Hindlimb muscle (tissue), 1 donor: ENCODE data around the gene SLC7A4. TPM values are rescaled to one million over a fixed set of nuclear protein-coding genes. Genes with fewer than 3 reads are reported as not detected.
"Not testable (repeated sequence)": the region's sequence is repeated elsewhere in the genome, so short reads cannot be mapped to it uniquely, and the experiment has no call there.

Experiments
- DNase-seq: peaks from one replicate; pipeline ENCODE4 v3.0.0-alpha.2; 2013
- polyA plus RNA-seq: library from polyadenylated mRNA; unstranded; fragments of 120-200 nt; gene quantifications from one replicate; pipeline ENCODE4 v1.2.1, GENCODE V29; 2013; ENCODE audit not compliant: insufficient read length

SLC7A4 gene
- polyA plus RNA-seq, 1 donor: 1.3 TPM

DNA sequence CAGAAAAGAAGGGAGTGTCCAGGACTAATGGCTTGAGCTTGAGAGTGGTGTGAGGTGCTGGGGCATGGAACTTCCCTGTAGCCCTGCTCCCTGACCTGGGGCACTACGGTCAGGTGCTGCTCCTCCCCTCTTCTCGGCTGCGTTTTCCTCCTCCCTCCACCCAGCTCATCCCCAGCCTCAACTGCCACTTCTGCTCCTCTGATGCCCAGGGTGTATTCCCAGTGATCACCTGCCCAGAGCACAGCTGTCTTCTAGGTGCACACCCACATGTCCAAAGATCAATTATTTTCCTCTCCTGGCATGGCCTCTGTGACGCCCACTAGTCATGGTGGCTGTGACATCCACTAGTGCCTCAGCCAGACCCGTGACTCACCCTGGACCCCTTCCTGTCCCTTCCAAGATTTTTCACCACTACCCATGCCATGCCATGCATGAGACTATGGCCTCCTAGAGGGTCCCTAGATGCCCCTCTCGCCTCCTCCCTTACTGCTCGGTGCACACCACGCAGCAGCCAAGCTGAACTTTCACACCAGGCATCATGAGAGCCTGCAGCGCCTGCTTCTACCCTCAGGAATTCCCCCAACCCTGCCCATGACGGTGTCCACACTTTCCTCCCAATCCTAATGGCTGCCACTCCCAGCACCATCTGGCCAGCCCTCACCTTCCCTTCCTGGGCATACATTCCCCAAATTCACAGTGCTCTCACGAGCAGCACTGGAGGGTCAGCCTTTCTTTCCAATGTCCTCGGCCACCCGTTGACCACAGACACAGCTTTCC, 15.5 kb downstream of the SLC7A4 start:
- DNase-seq: no peak

DNA sequence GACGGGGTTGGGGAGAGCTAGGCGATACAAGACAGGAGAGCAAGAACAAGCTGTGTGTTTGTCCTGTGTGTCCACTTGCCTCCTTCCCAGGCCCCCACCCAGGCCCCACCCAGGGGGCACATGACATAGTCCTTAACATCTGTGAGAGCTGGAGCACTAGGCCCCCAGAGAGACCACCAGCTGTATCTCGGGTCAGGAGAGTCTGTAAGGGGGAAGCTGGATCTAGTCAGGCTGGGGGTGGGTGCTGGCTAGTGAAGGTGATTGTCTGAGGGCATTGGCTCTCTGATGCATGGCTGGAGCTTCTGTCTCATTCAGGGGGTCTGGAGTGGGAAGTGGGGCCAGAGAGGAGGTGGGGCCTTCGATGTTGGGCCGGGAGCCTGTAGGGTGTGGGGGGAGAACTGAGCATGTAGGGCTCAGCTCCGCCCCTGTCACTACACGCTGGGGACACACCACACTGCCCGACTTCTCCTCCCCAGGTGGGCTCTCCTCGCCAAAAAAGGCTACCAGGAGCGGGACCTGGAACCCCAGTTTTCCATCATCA, 16.8 kb downstream of the SLC7A4 start:
- DNase-seq: no peak

DNA sequence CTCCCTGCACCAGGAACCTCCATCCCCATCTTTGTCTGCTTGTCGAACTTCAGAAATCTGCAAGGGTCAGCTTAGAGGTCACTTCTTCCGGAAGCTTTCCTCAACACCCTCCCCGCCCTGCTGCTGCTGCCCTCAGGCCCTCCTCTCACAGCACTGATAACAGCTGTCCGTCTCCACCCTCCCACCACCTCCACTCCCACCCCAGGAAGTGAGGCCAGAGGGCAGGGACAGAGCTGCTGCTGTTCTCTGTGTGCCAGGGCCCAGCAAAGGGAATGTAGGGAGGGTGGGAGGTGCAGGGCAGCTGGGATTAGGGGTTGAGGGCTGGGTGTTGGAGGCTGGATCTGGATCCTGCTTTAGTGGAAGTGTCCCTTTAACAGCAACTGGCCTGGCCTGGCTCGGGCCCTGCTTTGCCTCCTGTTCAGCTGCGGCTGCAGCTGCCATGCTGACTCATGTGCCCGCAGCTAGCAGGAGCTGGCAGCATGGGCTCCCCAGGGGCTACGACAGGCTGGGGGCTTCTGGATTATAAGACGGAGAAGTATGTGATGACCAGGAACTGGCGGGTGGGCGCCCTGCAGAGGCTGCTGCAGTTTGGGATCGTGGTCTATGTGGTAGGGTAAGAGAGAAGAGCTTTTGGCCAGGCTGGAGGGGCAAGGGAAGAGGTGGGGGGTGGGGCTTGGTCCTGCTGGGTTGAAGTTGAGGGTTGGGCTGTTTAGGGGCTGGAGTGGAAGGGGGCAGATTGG, 17.5 kb downstream of the SLC7A4 start, which contains the start of gene P2RX6:
Gene P2RX6 (plus strand): TSS at position 440 of the 740 bp plus-strand sequence. CDS start 10 bp downstream, at position 450.
- DNase-seq: peak; percentile 51

DNA sequence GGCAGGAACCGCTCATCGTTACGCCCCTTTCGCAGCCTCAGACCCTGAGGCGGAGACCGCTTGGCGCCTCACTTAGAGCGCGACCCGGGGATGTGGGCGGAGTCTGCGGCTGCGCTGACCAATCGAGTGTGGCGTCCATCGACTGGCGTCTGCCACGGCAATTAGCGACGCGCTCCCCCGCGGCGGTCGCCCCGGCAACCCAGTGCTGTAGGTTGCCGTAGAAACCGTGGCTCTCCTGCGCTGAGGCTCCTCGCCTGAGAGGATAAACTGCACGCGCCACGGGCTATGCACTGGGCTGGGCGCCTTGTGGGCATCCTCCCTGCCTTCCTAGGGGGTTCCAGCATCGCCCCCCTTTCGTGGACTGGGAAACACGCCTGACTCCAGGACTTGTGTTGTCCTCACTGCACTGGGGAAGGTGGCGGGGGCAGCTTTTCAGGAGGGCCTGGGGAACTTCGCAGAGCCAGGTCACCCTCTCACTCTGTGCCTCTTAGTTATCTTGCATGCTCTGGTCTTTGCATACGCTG, 18.1 kb downstream of the SLC7A4 start:
- DNase-seq: peak; percentile 87

DNA sequence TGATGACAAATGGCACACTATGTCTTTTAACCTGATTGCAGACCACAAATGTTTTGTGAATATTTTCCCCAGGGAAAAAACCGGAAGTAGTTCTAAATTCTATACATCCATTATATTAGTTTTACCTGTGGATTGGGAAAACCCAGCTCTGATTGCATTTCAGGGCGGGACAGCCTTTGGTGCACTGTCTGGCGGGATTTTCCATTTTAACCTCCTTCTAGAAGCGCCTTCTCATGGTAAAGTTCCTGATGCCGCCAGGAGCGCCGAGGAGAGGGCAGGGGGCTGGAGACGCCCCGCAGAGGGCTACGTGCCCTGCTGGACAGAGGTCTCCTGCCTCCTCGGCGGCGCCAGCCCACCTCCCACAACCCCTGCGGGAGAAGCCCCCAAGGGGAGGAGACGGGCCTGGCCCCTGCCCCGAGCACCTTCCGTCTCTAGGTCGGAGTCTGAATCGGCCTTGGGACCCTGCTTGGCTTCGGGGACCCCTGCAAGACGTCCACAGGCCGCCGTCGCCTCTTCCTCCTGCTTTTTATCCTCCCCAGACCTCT, 18.6 kb downstream of the SLC7A4 start:
- DNase-seq: no peak

DNA sequence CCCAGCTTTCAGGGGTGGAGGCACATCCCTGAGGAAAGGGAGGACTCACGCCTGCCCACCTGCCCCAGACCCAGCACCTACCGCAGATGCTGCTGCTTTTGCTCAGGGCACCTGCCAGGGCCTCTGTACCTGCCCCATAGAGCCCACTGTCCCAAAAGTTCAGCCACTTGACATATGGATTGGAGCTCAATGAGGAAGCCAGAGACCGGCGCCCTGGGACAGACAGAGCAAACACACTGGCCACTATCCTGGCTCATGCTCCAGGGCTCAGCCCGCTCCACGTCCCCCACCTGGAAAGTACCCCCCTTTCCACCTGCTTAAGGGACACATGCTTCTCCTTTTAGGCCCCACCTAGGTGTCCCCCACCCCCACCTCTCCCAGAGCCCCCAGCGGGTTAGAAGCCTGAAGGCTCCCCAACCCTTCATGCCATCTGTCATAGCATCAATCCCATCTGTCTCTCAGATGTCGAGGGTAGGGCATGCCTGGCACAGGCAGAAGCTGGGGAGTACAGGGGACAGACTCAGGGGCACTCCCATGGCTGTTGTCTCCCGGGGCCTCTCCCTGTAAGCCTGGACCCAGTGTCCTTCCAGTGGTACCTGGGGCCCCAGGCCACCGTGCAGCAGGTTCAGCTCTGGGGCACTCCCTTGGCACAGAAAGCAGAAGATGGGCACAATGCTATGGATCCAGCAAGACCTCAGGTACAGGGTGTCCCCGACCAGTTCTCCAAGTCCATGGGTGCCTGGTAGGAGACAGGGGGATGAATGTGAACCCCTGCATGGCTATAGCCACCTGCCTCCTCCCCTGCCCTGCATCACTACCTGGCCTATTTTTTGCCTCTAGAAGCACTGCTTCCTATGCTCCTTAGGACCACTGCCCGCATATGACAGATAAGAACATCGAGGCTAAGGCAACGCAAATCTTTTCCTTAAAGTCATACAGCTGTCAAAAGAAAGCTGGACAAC, 19.6 kb downstream of the SLC7A4 start:
- DNase-seq: no peak

DNA sequence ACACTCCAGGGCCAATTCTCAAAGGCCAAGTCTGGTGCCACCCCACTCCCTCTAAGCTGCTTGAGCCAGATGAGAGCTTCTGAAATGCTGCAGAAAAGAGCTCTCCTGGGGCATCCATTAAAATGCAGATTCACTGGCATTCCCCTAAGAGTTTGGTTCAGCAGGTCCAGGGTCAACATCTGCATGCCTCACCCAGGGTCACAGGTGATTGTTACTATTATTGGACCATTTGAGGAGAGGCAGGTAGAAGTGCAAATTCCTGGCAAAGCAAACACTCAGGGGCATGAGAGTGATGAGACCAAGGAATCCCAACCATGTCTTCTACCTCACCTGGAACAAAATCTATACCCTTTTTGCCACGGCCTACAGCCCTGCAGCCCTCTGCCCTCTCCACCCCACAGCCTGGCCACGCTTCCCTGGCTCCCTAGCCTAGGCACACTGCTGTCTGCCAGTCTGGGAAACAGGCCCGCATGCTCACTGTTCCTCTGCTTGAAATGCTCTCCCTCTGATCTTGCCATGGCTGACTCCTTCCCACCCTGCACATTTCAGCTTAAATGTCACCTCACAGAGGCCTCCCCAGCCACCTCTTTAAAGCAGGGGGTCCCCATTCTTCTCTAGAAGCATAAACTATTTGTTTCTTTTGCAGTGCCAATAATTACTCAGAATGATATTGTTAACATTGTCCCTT, 21.8 kb downstream of the SLC7A4 start:
- no peak for DNase-seq

DNA sequence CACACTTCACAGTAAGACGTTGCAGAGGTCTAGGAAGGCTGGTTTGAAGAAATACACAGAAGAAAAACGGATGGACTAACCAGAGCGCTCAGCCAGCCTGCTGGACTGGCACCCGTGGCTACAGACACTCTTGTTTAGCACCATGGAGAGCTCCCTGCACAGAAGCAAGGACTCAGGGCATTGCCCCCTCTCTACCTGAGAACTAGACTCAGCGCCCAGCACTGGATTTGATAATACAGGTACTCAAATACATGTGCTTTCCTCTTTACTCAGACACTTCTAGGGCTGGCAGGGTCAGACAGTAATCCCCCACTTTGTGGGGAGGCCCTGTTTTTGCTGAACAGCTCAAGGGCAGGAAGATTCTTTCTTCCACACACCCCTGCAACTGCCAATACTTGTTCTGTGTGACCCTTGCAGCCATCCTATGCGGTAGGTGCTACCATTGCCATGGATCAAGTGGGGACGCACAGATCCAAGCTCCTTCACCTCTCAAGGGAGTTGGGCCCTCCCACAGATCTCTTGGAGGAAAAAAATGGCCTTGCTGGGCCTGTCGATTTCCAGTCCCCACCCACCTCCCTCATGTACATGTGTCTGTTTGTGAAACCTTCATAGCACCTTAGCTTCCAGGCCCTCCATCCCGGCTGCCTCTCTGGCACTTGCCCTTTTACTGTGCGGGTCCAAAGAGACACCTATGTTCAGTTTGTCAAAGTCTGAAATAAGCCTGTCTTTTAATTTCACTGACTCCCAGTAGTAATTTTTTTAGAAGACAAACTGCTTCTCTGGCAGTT, 22.5 kb downstream of the SLC7A4 start:
- DNase-seq: peak; percentile 45

DNA sequence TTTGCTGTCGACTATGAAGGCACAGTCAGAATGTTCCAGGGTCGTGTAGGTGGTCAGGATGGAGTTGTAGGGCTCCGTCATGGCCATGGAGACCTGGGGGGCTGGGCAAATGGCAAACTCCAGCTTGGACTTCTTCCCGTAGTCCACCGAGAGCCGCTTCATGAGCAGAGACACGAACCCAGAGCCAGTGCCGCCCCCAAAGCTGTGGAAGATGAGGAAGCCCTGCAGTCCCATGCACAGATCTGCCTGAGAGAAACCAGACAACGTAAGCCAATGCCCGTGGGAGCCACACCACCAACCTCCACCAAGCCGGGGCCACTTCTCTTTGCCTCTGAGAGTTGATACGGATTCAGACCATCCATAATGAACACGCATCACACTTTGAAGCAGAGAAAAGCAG, 23.2 kb downstream of the SLC7A4 start:
- DNase-seq: not testable (repeated sequence)

DNA sequence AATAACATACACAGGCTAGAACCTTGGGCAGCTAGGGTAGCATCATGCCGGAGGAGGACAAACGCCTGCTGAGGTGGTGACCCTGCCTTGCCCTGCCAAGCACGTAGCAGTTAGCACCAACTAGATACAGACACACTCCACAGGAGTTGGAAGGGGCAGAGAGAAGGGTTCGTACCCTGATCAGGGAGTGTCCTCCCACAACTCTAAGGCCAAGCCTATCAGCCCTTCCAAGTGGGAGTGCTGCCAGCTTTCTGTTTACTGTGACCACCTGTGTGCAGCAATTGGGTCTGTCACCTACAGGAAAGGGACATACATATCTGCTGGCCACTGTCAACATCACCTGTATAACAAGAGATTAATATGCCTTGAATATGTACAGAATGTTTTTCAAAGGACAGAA, 28.6 kb downstream of the SLC7A4 start:
- DNase-seq: no peak

DNA sequence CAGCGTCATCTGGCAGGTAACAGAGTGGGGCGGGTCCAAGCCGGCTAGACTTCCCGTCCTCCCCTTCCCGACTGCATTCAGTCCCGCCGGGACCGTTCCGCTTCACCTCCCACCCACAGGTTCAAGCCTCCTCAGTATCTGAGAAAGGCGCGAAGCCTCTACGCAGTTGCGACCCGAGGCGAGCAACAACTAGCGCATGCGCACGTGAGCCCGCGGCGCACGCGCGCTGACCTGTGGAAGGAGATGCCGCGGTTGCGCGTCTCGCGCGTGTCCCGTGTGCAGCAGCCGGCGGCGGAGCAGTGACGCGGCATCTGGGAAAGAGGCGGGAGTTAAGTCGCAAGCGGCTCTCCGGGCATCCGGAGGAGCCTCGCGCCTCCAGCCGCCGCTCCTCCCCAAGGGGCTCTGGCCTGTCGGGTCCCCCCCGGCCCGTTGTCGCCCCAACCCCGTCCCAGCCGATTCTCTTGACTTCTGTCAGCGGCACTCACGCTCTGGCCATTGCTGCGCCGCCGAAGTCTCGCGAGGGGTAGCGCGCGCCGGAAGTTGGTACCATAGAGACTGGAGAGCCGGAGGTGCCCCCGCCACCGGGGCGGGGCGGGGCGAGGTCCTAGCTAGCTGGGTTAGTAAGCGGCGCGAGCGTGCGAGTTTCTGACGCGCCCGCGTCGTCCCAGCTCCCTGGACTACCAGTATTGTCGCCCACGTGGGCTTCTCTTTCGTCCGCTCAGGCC, 30.6 kb downstream of the SLC7A4 start, which contains the start of gene THAP7:
Gene THAP7 (minus strand): TSS at position 518 of the 725 bp plus-strand sequence. CDS start 207 bp downstream, at position 311.
- peak; percentile 98 for DNase-seq

DNA sequence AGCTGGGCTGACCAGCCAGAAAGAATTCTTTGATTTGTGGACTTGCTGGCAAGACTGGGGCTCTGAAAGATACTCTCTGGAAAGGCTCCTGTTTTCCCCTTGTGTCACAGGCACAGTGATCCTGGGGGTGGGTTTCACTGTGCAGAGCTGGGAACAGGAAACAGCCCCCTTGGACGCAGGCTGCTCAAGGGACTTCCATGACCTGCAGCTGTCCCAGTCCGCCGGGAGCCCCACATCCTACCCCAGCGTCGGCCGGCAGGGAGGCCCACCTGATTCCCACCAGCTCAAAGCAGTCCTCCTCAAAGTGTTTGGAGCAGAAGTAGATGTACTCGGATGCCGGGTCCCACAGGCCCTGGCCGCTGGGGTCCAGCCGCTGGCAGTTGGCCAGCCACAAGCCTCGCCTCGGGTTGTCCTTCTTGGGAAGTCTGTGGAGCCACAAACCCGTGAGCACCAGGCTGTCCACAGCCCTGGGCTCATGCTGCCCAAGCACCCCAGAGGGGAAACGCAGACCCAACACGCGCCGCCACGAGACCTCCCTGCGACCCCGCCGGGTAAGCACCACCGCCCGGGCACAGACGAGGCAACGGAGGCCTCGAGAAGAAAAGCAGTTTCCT, 31.3 kb downstream of the SLC7A4 start:
- no peak for DNase-seq

DNA sequence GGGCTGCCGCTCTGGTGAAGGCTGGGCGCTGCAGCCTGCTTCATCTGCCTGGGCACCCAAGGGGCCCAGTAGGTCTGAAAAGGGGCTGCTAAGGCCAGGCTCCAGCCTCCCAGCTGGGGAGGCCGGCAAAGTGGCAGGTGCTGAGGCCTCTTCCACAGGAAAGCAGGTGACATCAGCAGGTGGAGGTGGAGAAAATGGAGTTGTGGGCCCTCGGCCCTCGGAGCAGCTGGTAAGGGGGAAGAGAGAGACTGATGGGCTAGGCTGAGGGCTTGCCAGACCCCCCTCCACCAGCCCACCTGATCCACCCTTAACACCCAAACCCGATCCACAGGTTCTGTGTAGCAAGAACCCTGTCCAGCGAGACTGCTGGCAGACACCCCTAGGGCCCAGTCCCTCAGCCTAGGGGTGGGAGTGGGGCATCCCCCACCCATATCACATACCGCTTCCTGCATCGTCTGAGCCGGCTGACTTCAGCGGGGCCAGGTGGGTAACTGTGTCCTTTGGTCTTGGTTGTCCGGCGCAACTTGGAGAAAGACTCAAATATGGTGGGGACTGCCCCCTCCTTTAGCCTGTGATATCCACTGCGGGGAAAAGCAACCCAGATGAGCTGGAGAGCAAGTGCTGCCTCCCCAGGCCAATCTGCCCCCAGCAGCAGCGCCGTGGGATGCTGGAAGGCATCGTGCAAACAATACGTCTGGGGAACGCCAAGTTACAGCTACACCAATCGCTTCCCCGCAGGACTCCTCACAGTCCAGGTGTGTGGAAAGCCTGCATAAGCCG, 32.0 kb downstream of the SLC7A4 start:
- no peak for DNase-seq

DNA sequence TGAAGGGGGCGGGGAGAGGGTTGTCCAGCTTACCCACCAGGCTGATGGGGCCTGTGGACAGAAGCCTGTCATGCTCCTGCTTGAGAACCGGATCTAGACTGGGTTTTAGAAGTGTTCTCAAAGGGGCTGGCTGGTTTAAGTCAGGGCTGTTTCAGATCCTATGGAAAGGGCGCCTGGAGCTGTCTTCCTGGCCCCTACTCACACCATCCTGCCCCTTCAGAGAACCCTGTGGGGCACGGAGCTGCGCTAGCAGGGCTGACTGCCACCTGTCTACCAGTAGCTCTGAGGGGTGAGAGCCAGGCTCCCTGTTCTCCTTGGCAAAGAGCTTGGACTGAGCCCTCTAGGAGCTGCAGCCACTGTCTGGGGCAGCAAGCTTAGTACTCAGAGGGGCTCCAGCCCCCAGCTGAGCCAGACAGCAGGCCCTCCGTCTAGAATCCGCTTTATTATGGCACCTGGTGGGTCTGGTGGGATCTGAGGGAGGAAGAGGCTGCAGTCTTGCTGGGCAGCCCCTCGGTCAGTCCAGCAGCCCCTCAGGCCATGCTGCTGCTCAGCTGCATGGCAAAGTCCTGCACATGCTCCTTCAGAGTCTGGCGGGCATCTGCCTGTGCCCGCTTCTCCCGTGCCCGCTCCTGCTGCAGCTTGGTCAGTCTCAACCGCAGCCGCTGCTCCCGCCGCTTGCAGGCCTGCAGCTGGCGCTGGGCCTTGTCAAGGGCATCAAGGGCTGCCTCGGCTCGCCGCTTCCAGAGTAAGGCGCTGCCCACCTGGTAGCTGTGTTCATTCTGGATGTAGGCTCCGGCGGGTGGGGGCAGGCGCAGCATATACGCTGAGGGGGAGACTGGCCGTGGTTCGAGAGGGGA, 32.8 kb downstream of the SLC7A4 start:
- no peak for DNase-seq

DNA sequence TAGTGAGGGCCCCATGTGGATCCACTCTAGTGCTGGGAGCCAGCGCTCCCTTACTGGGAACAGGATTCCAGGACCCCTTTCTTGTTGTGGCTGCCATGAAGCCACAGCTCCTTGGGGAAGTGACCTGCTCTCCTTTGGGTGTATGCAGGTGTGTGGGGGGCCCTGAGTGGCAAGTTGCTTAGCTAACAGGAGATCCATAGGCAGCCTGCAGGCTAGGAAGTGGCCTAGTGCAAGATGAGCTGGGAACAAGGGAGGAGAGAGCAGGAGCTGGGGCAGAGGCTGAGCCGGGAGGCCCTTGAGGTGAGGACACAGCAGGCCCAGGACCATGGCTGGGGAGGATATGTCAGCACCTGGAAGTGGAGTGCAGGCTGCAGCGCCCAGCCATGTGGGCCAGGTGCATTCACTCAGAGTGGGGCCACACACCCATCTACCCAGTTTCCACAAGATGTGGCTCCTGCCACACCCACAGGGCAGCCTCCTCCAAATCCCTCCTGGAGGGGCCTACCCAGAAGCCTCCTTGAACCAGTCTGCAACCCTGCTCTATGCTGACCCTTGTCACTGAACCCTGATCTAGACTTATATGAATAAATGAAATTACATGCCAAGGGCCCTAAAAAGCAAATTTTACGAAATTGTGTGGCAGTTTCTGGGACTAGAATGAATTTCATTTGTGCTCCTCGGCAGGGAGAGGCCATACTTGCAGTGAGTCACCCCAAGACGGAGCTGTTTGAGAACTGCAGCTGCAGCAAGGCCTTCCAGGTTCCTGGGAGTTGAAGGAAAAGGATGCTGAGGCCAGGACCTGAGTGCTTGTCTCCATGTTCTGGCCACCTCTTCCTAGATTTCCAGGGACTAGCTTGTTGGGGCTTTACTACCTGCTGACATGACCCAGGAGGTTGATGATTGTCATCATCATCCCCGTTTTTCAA, 33.7 kb downstream of the SLC7A4 start:
- DNase-seq: no peak
